GM12875 (cell line): Measurements from ENCODE around the gene SLIT1.

Experiments
- H3K4me3 ChIP-seq: one replicate; pipeline ENCODE4 v1.5.1; 2011; ENCODE audit warnings: low read depth, low read length, control low read depth
- CTCF ChIP-seq: IDR thresholded peaks from 2 replicates; pipeline ENCODE4 v1.5.1; 2011; ENCODE audit warnings: low read depth, mild to moderate bottlenecking, control low read depth, inconsistent platforms, low read length, moderate library complexity, borderline replicate concordance; ENCODE audit not compliant: insufficient read depth

SLIT1 gene

GRCh38 chr10:97151307-97151914 is 34.3 kb downstream of the SLIT1 start:
- TF ChIP-seq CTCF: no peak

DNA sequence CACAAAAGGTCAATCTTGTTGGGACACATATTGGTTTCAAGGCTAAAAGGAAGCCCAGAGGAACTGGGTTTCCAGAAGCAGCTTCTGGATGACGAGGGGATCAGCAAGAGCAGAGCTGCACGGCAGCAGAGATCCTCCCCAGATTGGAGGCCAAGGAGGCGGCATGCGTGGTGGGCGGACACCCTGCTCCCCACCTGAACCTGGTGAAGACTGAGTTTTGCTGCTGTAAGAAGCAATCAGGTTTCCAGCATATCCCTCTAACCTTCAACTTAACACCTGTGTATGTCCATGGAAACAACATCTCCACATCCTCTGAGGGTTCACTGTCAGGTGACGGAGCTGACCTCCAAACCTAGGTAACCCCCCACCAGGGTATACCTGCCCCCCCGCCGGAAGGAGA is 35.1 kb downstream of the SLIT1 start:
- no peak for TF ChIP-seq CTCF
- no peak overlapping the region for H3K4me3 ChIP-seq

More at GRCh38 chr10:97151307-97151914, 34.3 kb downstream of the SLIT1 start:
- H3K4me3 ChIP-seq: no peak overlapping the region

- no peak for TF ChIP-seq CTCF
- H3K4me3 ChIP-seq: no peak overlapping the region
Observed at GRCh38 chr10:97150013-97150595, 35.7 kb downstream of the SLIT1 start.

- TF ChIP-seq CTCF: no peak
Observed at GRCh38 chr10:97149079-97149531, 36.7 kb downstream of the SLIT1 start.

DNA sequence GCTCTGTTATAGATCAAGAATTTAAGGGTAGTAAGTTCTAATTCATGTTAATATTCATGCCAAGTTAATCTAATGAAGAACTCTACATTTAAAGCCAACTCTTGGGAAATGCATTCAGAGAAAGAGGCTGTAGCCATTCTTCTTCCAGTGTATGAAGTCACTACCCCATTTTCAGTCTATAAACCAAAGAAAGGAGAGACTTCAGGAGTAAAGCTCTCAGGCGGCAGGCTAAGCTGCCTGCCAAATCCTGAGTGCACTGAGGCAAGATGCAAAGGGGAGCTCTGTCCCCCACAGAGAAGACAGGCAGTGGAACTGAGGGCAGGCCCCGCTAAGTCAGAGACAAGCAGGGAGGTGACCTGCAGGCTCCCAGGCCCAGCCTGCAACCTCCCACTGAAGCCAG is 41.5 kb downstream of the SLIT1 start:
- H3K4me3 ChIP-seq: no peak overlapping the region
- no peak for TF ChIP-seq CTCF

More at GRCh38 chr10:97149079-97149531, 36.7 kb downstream of the SLIT1 start:
- H3K4me3 ChIP-seq: no peak overlapping the region

GRCh38 chr10:97142834-97143233 is 42.9 kb downstream of the SLIT1 start:
- TF ChIP-seq CTCF: no peak
- H3K4me3 ChIP-seq: no peak overlapping the region
